Thyroid gland (tissue), 4 donors: ENCODE data around the gene TOX3. TPM values are rescaled to one million over a fixed set of nuclear protein-coding genes. Genes with fewer than 3 reads are reported as not detected.

Experiments used
- DNase-seq, 2 donors: peaks; one replicate each; pipeline ENCODE4 v3.0.0-alpha.2; 2019
- H3K27ac ChIP-seq, 3 donors: fragments of 200-600 bp; sonication (generic); 1 replicate in 2 of 3; 2 replicates in 1 of 3; pipeline ENCODE4 v1.5.1; 2016 to 2019; ENCODE audit warnings: mild to moderate bottlenecking in 1 of 3, moderate library complexity in 1 of 3
- H3K27me3 ChIP-seq: fragments of 200-600 bp; sonication (generic); one replicate; pipeline ENCODE4 v1.5.1; 2019
- H3K36me3 ChIP-seq, 2 donors: fragments of 200-600 bp; sonication (generic); one replicate each; pipeline ENCODE4 v1.5.1; 2016 to 2019
- H3K4me1 ChIP-seq, 2 donors: fragments of 200-600 bp; sonication (generic); one replicate each; pipeline ENCODE4 v1.5.1; 2017 to 2019
- H3K4me3 ChIP-seq, 3 donors: fragments of 200-600 bp; sonication (generic); replicated peaks in 1 of 3; 1 replicate in 2 of 3; 2 replicates in 1 of 3; pipeline ENCODE4 v1.5.1; 2016; ENCODE audit warnings: mild to moderate bottlenecking in 1 of 3
- H3K9me3 ChIP-seq: fragments of 200-600 bp; sonication (generic); one replicate; pipeline ENCODE4 v1.5.1; 2017
- CTCF ChIP-seq, 6 experiments: fragments of 200-600 bp in 3 of 6; fragments of 450-650 bp in 3 of 6; sonication (generic) in 3 of 6; IDR thresholded peaks; one replicate each; pipeline ENCODE4 v1.5.1; 2016 to 2019; ENCODE audit warnings: antibody characterized with exemption in 6 of 6, mild to moderate bottlenecking in 2 of 6, inconsistent platforms in 1 of 6, moderate library complexity in 1 of 6
- POLR2A ChIP-seq, 2 donors: fragments of 450-650 bp; IDR thresholded peaks; one replicate each; pipeline ENCODE4 v1.6.1; 2017; ENCODE audit warnings: antibody characterized with exemption in 2 of 2, mild to moderate bottlenecking in 2 of 2, moderate library complexity in 1 of 2
- WGBS, 2 donors: methylation state at CpG; one replicate each; pipeline ENCODE4 v1.1.5; 2017; 5-methylcytosine and 5-hydroxymethylcytosine counted together
- intact Hi-C: fragments of 100-400 bp; cut with DNase I; formaldehyde crosslinking; loops from one replicate; pipeline ENCODE4 v1.15.1; 2023
- total RNA-seq, 4 donors: library from RNA; depleted of rRNA; stranded (reverse); fragments of >200 nt; gene quantifications; one replicate each; pipeline ENCODE4 v1.2.3, GENCODE V29; 2016

The TOX3 gene
- total RNA-seq, 4 donors from 2014 or later: not detected

- Histone ChIP-seq H3K9me3 (no peaks in the 10 kb centered on the region), H3K4me3 (no peak overlapping the region), H3K36me3 (no peaks in the 10 kb centered on the region), H3K4me1 (no peaks in the 10 kb centered on the region), H3K27me3 (peaks cover 8% of the 10 kb centered on the region), H3K27ac (no peak overlapping the region)
- TF ChIP-seq POLR2A (IDR thresholded peaks at IDR 0.05) (no peak), CTCF (IDR thresholded peaks at IDR 0.05) (no peak)
- intact Hi-C loops: no loop called here
- DNase-seq: no peak
- WGBS, 2 donors: 81 to 84% methylated on average over 6 of the region's 6 CpGs
These were observed 77.9 kb downstream of the TOX3 start for GRCh38 chr16:52469091-52469490.

- Histone ChIP-seq H3K27me3 (peaks cover 8% of the 10 kb centered on the region), H3K4me3 (no peak overlapping the region), H3K9me3 (no peaks in the 10 kb centered on the region), H3K36me3 (no peaks in the 10 kb centered on the region), H3K4me1 (no peaks in the 10 kb centered on the region), H3K27ac (no peak overlapping the region)
- 87 to 92% methylated on average over 1 of the region's 1 CpG for WGBS, 2 donors
- TF ChIP-seq POLR2A (IDR thresholded peaks at IDR 0.05): no peak
- TF ChIP-seq CTCF (IDR thresholded peaks at IDR 0.05): no peak
- DNase-seq: no peak
- intact Hi-C loops: no loop called here
These were observed 79.2 kb downstream of the TOX3 start for GRCh38 chr16:52467753-52468152.

- Histone ChIP-seq H3K4me3 (no peak overlapping the region), H3K27me3 (peaks cover 8% of the 10 kb centered on the region), H3K27ac (no peak overlapping the region), H3K4me1 (no peaks in the 10 kb centered on the region), H3K9me3 (no peaks in the 10 kb centered on the region), H3K36me3 (no peaks in the 10 kb centered on the region)
- intact Hi-C loops: no loop called here
- no peak for DNase-seq
- 66 to 75% methylated on average over 3 of the region's 3 CpGs for WGBS, 2 donors
- no peak for TF ChIP-seq POLR2A (IDR thresholded peaks at IDR 0.05)
- no peak for TF ChIP-seq CTCF (IDR thresholded peaks at IDR 0.05)
These were observed 79.9 kb downstream of the TOX3 start for GRCh38 chr16:52466994-52467393.

GRCh38 chr16:52465711-52466267 lies 81.2 kb downstream of the TOX3 start:
- Histone ChIP-seq H3K4me1 (no peaks in the 10 kb centered on the region), H3K9me3 (no peaks in the 10 kb centered on the region), H3K36me3 (no peaks in the 10 kb centered on the region), H3K4me3 (no peak overlapping the region), H3K27ac (no peak overlapping the region), H3K27me3 (peaks cover 4% of the 10 kb centered on the region)
- no peak for DNase-seq
- intact Hi-C loops: no loop called here
- WGBS, 2 donors: 81 to 87% methylated on average over 5 of the region's 5 CpGs
- TF ChIP-seq POLR2A (IDR thresholded peaks at IDR 0.05): no peak
- no peak for TF ChIP-seq CTCF (IDR thresholded peaks at IDR 0.05)

GRCh38 chr16:52463904-52464303 lies 83.0 kb downstream of the TOX3 start:
- WGBS, 2 donors: 92 to 95% methylated on average over 8 of the region's 8 CpGs
- no peak for DNase-seq
- no peaks in the 10 kb centered on the region for H3K36me3 ChIP-seq
- H3K9me3 ChIP-seq: no peaks in the 10 kb centered on the region
- H3K27ac ChIP-seq: no peak overlapping the region
- H3K27me3 ChIP-seq: no peaks in the 10 kb centered on the region
- intact Hi-C loops: no loop called here
- no peaks in the 10 kb centered on the region for H3K4me1 ChIP-seq
- TF ChIP-seq POLR2A (IDR thresholded peaks at IDR 0.05) (no peak), CTCF (IDR thresholded peaks at IDR 0.05) (no peak)
- no peak overlapping the region for H3K4me3 ChIP-seq
